Osteoblast (primary cell): ENCODE results near the gene FNIP2. TPM values are rescaled to one million over a fixed set of nuclear protein-coding genes. Genes with fewer than 3 reads are reported as not detected.
A peak's percentile ranks its signal among the peaks of the same experiment; 100 is the strongest.

Experiments used
- DNase-seq: peaks from one replicate; pipeline ENCODE4 v3.0.0; 2011; ENCODE audit warnings: low spot score, mixed read lengths; ENCODE audit not compliant: insufficient read length; ENCODE audit errors: missing footprints
- H2AFZ ChIP-seq: 2 replicates; pipeline ENCODE4 v1.6.0; 2011; ENCODE audit warnings: mild to moderate bottlenecking, low read length
- H3K27ac ChIP-seq: 2 replicates; pipeline ENCODE4 v1.5.1; 2011; ENCODE audit warnings: mild to moderate bottlenecking, low read depth, low read length, moderate library complexity
- H3K27me3 ChIP-seq: 2 replicates; pipeline ENCODE4 v1.6.0; 2012; ENCODE audit warnings: mild to moderate bottlenecking, control low read depth, inconsistent platforms, low read length, moderate library complexity; ENCODE audit not compliant: insufficient read depth
- H3K36me3 ChIP-seq: 2 replicates; pipeline ENCODE4 v1.5.1; 2011; ENCODE audit warnings: mild to moderate bottlenecking, low read length, control low read depth, moderate library complexity; ENCODE audit not compliant: insufficient read depth
- H3K4me1 ChIP-seq: 2 replicates; pipeline ENCODE4 v1.5.1; 2011; ENCODE audit warnings: mild to moderate bottlenecking, low read length, control low read depth, moderate library complexity; ENCODE audit not compliant: insufficient read depth
- H3K4me2 ChIP-seq: 2 replicates; pipeline ENCODE4 v1.6.0; 2011; ENCODE audit warnings: mild to moderate bottlenecking, low read length; ENCODE audit not compliant: insufficient read depth
- H3K4me3 ChIP-seq: fragments of 200-600 bp; sonication (generic); 3 replicates; pipeline ENCODE4 v1.5.1; 2012; ENCODE audit warnings: mild to moderate bottlenecking, low read length, inconsistent platforms; ENCODE audit not compliant: insufficient read depth
- H3K79me2 ChIP-seq: 2 replicates; pipeline ENCODE4 v1.6.0; 2012; ENCODE audit warnings: mild to moderate bottlenecking, low read length, control low read depth, inconsistent platforms; ENCODE audit not compliant: insufficient read depth
- H3K9me3 ChIP-seq: 2 replicates; pipeline ENCODE4 v1.5.1; 2011; ENCODE audit warnings: low read depth, low read length, control low read depth
- H4K20me1 ChIP-seq: 2 replicates; pipeline ENCODE4 v1.6.0; 2012; ENCODE audit warnings: mild to moderate bottlenecking, low read length, control low read depth; ENCODE audit not compliant: insufficient read depth
- CTCF ChIP-seq: IDR thresholded peaks from 2 replicates; pipeline ENCODE4 v1.5.1; 2011; ENCODE audit warnings: mild to moderate bottlenecking, low read depth, low read length, moderate library complexity; ENCODE audit errors: extremely low read depth
- total RNA-seq: library from RNA; depleted of rRNA; stranded (reverse); fragments of >200 nt; gene quantifications from 2 replicates; pipeline ENCODE4 v1.2.3, GENCODE V29; 2012

The FNIP2 gene
- total RNA-seq, 1 donor: 78.9 TPM

- H3K4me1 ChIP-seq: peaks cover 62% of the 10 kb centered on the region
- peak overlapping the region; percentile 82 for H3K27ac ChIP-seq
- H3K4me3 ChIP-seq: no peak overlapping the region
- H2AFZ ChIP-seq: no peak overlapping the region
- peak; percentile 82 for DNase-seq
- H3K79me2 ChIP-seq: peaks cover 85% of the 10 kb centered on the region
- H3K36me3 ChIP-seq: no peaks in the 10 kb centered on the region
- TF ChIP-seq CTCF: no peak
- H3K9me3 ChIP-seq: no peaks in the 10 kb centered on the region
- no peaks in the 10 kb centered on the region for H3K27me3 ChIP-seq
- no peaks in the 10 kb centered on the region for H4K20me1 ChIP-seq
- peak overlapping the region; percentile 28 for H3K4me2 ChIP-seq
Measured at GRCh38 chr4:158821228-158821971, 52.6 kb downstream of the FNIP2 start.

GRCh38 chr4:158822348-158822747 is 53.5 kb downstream of the FNIP2 start:
- H4K20me1 ChIP-seq: no peaks in the 10 kb centered on the region
- peaks cover 86% of the 10 kb centered on the region for H3K79me2 ChIP-seq
- H3K27me3 ChIP-seq: no peaks in the 10 kb centered on the region
- H3K4me3 ChIP-seq: no peak overlapping the region
- no peak for TF ChIP-seq CTCF
- H3K9me3 ChIP-seq: no peaks in the 10 kb centered on the region
- peaks cover 62% of the 10 kb centered on the region for H3K4me1 ChIP-seq
- peak overlapping the region; percentile 82 for H3K27ac ChIP-seq
- H3K36me3 ChIP-seq: no peaks in the 10 kb centered on the region
- no peak overlapping the region for H2AFZ ChIP-seq
- H3K4me2 ChIP-seq: no peak overlapping the region
- DNase-seq: no peak

- no peak for TF ChIP-seq CTCF
- H3K4me1 ChIP-seq: peaks cover 60% of the 10 kb centered on the region
Measured at GRCh38 chr4:158823461-158823873, 54.6 kb downstream of the FNIP2 start.

GRCh38 chr4:158824425-158825274 is 55.8 kb downstream of the FNIP2 start:
- DNase-seq: no peak
- no peaks in the 10 kb centered on the region for H3K9me3 ChIP-seq
- H3K4me2 ChIP-seq: peak overlapping the region; percentile 2
- TF ChIP-seq CTCF: no peak
- no peak overlapping the region for H3K4me3 ChIP-seq
- H3K79me2 ChIP-seq: peaks cover 69% of the 10 kb centered on the region
- H3K36me3 ChIP-seq: peaks cover 5% of the 10 kb centered on the region
- peaks cover 49% of the 10 kb centered on the region for H3K4me1 ChIP-seq
- peak overlapping the region; percentile 63 for H3K27ac ChIP-seq
- H4K20me1 ChIP-seq: no peaks in the 10 kb centered on the region
- H2AFZ ChIP-seq: no peak overlapping the region
- no peaks in the 10 kb centered on the region for H3K27me3 ChIP-seq

More at GRCh38 chr4:158823461-158823873, 54.6 kb downstream of the FNIP2 start:
- H2AFZ ChIP-seq: no peak overlapping the region
- peaks cover 80% of the 10 kb centered on the region for H3K79me2 ChIP-seq
- no peak overlapping the region for H3K4me3 ChIP-seq
- H3K4me2 ChIP-seq: no peak overlapping the region
- H3K36me3 ChIP-seq: no peaks in the 10 kb centered on the region
- DNase-seq: no peak
- H4K20me1 ChIP-seq: no peaks in the 10 kb centered on the region
- no peaks in the 10 kb centered on the region for H3K27me3 ChIP-seq
- H3K9me3 ChIP-seq: no peaks in the 10 kb centered on the region
- H3K27ac ChIP-seq: peak overlapping the region; percentile 63
